Upper lobe of right lung (tissue), 1 donor: ENCODE measurements around the gene PCDHB5. TPM values are rescaled to one million over a fixed set of nuclear protein-coding genes. Genes with fewer than 3 reads are reported as not detected.
"Not testable (repeated sequence)": the region's sequence is repeated elsewhere in the genome, so short reads cannot be mapped to it uniquely, and the experiment has no call there.

Experiments used
- ATAC-seq: fragments of 200-7000 bp; cut with Tn5 transposase; one replicate; pipeline ENCODE4 v1.9.1; 2020; ENCODE audit warnings: mild to moderate bottlenecking, moderate library complexity
- DNase-seq: peaks from one replicate; pipeline ENCODE4 v3.0.0-alpha.2; 2020
- H3K27ac ChIP-seq: fragments of 200-600 bp; one replicate; pipeline ENCODE4 v1.8.0; 2022
- H3K27me3 ChIP-seq: fragments of 200-600 bp; one replicate; pipeline ENCODE4 v1.8.0; 2022; ENCODE audit warnings: mild to moderate bottlenecking
- H3K36me3 ChIP-seq: fragments of 200-600 bp; one replicate; pipeline ENCODE4 v1.8.0; 2022
- H3K4me1 ChIP-seq: fragments of 200-600 bp; one replicate; pipeline ENCODE4 v1.8.0; 2022
- H3K4me3 ChIP-seq: fragments of 200-600 bp; one replicate; pipeline ENCODE4 v1.8.0; 2022; ENCODE audit warnings: mild to moderate bottlenecking
- H3K9me3 ChIP-seq: fragments of 200-600 bp; one replicate; pipeline ENCODE4 v1.8.0; 2022
- CTCF ChIP-seq: fragments of 200-600 bp; IDR thresholded peaks from one replicate; pipeline ENCODE4 v1.8.0; 2022; ENCODE audit warnings: antibody characterized with exemption
- intact Hi-C: fragments of 100-400 bp; cut with DNase I; formaldehyde crosslinking; loops from one replicate; pipeline ENCODE4 v1.11.0; 2022
- long read RNA-seq: library from polyadenylated mRNA; unstranded; transcript quantifications from one replicate; pipeline ENCODE4 v2.0.0, GENCODE V29; 2021
- total RNA-seq: library from RNA; stranded (reverse); fragmentation: NEBNext Ultra II Directional; extraction: Animal tissue kit (Norgen Biotek cat#: 25700); gene quantifications from one replicate; pipeline ENCODE4 v1.2.1, GENCODE V29; 2021
- donor health status: DM: no; HTN: yes; CAD: no; lungs with severe emphysema.

Gene PCDHB5
- 2.3 TPM for total RNA-seq
- long read RNA-seq, partial matches to known transcripts: 0 of 1 reads
- long read RNA-seq, other reads (novel, unspliced or antisense): 0 of 1 reads

- intact Hi-C loops: no loop called here
- Histone ChIP-seq H3K27me3 (no peaks in the 10 kb centered on the region), H3K9me3 (peaks cover 24% of the 10 kb centered on the region), H3K4me1 (no peaks in the 10 kb centered on the region), H3K36me3 (no peaks in the 10 kb centered on the region), H3K4me3 (peak within 1 kb of the TSS; percentile 29), H3K27ac (no peak within 1 kb of the TSS)
- peak; percentile 34 for TF ChIP-seq CTCF
- ATAC-seq (peak; percentile 42), DNase-seq (no peak)
Observed at GRCh38 chr5:141135030-141135717, at the start of gene PCDHB5. TSS of gene PCDHB5 (plus strand) at chr5:141135206. CDS start at chr5:141135435, 229 bp downstream.

GRCh38 chr5:141094481-141095262 is 40.3 kb upstream of the PCDHB5 start, which contains the start of gene PCDHB2:
TSS of gene PCDHB2 (plus strand) at chr5:141094615. CDS start at chr5:141094791, 176 bp downstream.
- Histone ChIP-seq H3K9me3 (peaks cover 4% of the 10 kb centered on the region), H3K4me3 (peak within 1 kb of the TSS; percentile 36), H3K36me3 (no peaks in the 10 kb centered on the region), H3K27me3 (peaks cover 11% of the 10 kb centered on the region), H3K27ac (no peak within 1 kb of the TSS), H3K4me1 (no peaks in the 10 kb centered on the region)
- peak; percentile 36 for TF ChIP-seq CTCF
- ATAC-seq (peak; percentile 53), DNase-seq (no peak)
- intact Hi-C loops: no loop called here

- DNase-seq (no peak), ATAC-seq (no peak)
- no peak for TF ChIP-seq CTCF
- Histone ChIP-seq H3K27ac (no peak overlapping the region), H3K27me3 (peaks cover 11% of the 10 kb centered on the region), H3K9me3 (no peaks in the 10 kb centered on the region), H3K36me3 (no peaks in the 10 kb centered on the region), H3K4me1 (no peaks in the 10 kb centered on the region), H3K4me3 (peak overlapping the region; percentile 36)
- intact Hi-C loops: no loop called here
Observed at GRCh38 chr5:141095263-141095641, 39.8 kb upstream of the PCDHB5 start.

GRCh38 chr5:141096181-141096580 is 38.8 kb upstream of the PCDHB5 start:
- H3K36me3 ChIP-seq, ATAC-seq, H3K4me1 ChIP-seq, intact Hi-C loops, H3K4me3 ChIP-seq, DNase-seq, H3K9me3 ChIP-seq, H3K27ac ChIP-seq: not testable (repeated sequence)
- H3K27me3 ChIP-seq: peaks cover 11% of the 10 kb centered on the region

- H3K27ac ChIP-seq, H3K9me3 ChIP-seq, H3K36me3 ChIP-seq, DNase-seq, H3K4me1 ChIP-seq, H3K4me3 ChIP-seq, ATAC-seq, intact Hi-C loops: not testable (repeated sequence)
- H3K27me3 ChIP-seq: peaks cover 11% of the 10 kb centered on the region
Observed at GRCh38 chr5:141096586-141096985, 38.4 kb upstream of the PCDHB5 start.

- intact Hi-C loops: no loop called here
- ATAC-seq (peak; percentile 53), DNase-seq (peak; percentile 51)
- Histone ChIP-seq H3K9me3 (peaks cover 11% of the 10 kb centered on the region), H3K4me1 (no peaks in the 10 kb centered on the region), H3K27ac (no peak within 1 kb of the TSS), H3K4me3 (peak within 1 kb of the TSS; percentile 27), H3K27me3 (peaks cover under 1% of the 10 kb centered on the region), H3K36me3 (no peaks in the 10 kb centered on the region)
- TF ChIP-seq CTCF: peak; percentile 37
Observed at GRCh38 chr5:141100243-141100805, 34.7 kb upstream of the PCDHB5 start, which contains the start of gene PCDHB3. TSS of gene PCDHB3 (plus strand) at chr5:141100473. CDS start at chr5:141100650, 177 bp downstream.
